Upper lobe of left lung (tissue), 4 donors: Measurements from ENCODE around the gene GART.

ENCODE experiments used
- EP300 ChIP-seq, 4 donors: sonication (generic); formaldehyde crosslinking; IDR thresholded peaks; one replicate each; pipeline ENCODE4 v1.5.1; 2017; ENCODE audit warnings: antibody characterized with exemption in 4 of 4, control low read depth in 2 of 4
- POLR2A ChIP-seq, 4 donors: fragments of 450-650 bp; IDR thresholded peaks; one replicate each; pipeline ENCODE4 v1.5.1; 2016 to 2017; ENCODE audit warnings: antibody characterized with exemption in 4 of 4, mild to moderate bottlenecking in 2 of 4
- TF ChIP-seq, protein P1 (sequence below), 6 experiments: fragments of 450-650 bp in 4 of 6; fragments of 200-600 bp in 2 of 6; sonication (generic) in 2 of 6; IDR thresholded peaks; one replicate each; pipeline ENCODE4 v1.5.1; 2016 to 2019; ENCODE audit warnings: antibody characterized with exemption in 6 of 6

DNA sequence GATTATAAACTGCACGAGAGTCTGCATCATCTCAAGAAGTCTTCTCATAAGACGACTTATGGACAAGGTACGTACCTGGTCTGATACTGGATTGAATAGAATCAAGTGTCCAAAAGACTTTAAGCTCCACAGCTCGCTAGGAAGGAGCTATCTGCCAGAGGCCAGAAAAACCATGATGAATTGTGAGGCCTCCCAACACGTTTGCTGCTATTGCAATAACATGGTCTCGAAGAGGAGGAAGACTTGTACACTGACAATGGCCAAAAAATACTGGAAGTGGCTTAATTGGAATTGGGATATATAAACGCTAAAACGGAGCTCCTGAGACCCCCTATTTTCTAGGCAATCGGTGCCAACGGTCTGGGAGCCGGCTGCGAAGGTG lies 50.9 kb downstream of the GART start:
- TF ChIP-seq, protein P1, sequence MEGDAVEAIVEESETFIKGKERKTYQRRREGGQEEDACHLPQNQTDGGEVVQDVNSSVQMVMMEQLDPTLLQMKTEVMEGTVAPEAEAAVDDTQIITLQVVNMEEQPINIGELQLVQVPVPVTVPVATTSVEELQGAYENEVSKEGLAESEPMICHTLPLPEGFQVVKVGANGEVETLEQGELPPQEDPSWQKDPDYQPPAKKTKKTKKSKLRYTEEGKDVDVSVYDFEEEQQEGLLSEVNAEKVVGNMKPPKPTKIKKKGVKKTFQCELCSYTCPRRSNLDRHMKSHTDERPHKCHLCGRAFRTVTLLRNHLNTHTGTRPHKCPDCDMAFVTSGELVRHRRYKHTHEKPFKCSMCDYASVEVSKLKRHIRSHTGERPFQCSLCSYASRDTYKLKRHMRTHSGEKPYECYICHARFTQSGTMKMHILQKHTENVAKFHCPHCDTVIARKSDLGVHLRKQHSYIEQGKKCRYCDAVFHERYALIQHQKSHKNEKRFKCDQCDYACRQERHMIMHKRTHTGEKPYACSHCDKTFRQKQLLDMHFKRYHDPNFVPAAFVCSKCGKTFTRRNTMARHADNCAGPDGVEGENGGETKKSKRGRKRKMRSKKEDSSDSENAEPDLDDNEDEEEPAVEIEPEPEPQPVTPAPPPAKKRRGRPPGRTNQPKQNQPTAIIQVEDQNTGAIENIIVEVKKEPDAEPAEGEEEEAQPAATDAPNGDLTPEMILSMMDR (IDR thresholded peaks at IDR 0.05), result no peak
- TF ChIP-seq POLR2A (IDR thresholded peaks at IDR 0.05) (no peak), EP300 (IDR thresholded peaks at IDR 0.05) (no peak)
